Nephron progenitor cell (in vitro differentiated cells): ENCODE data around the gene TRPV5.

ENCODE experiments used
- DNase-seq: peaks from one replicate; pipeline ENCODE4 v3.0.0; 2021
- H3K27ac Mint-ChIP-seq: 2 replicates; pipeline ENCODE4 v1.8.0; 2021; ENCODE audit warnings: mild to moderate bottlenecking, moderate library complexity, mixed read lengths
- H3K27me3 Mint-ChIP-seq: 2 replicates; pipeline ENCODE4 v1.8.0; 2021; ENCODE audit warnings: mild to moderate bottlenecking, low read depth, mixed read lengths; ENCODE audit not compliant: poor library complexity
- H3K36me3 Mint-ChIP-seq: 2 replicates; pipeline ENCODE4 v1.8.0; 2021; ENCODE audit warnings: low read depth, mixed read lengths
- H3K4me1 Mint-ChIP-seq: 2 replicates; pipeline ENCODE4 v1.8.0; 2021; ENCODE audit warnings: mixed read lengths
- H3K4me3 Mint-ChIP-seq: 2 replicates; pipeline ENCODE4 v1.8.0; 2021; ENCODE audit warnings: mild to moderate bottlenecking, moderate library complexity, mixed read lengths
- H3K9me3 Mint-ChIP-seq: 2 replicates; pipeline ENCODE4 v1.8.0; 2021; ENCODE audit warnings: mild to moderate bottlenecking, moderate library complexity, mixed read lengths
- TF ChIP-seq, protein P1 (sequence below): fragments of 200-600 bp; sonication (generic); IDR thresholded peaks from 2 replicates; pipeline ENCODE4 v1.5.0; 2021; ENCODE audit warnings: antibody characterized with exemption

The TRPV5 gene

GRCh38 chr7:142905759-142906158, 27.8 kb downstream of the TRPV5 start:
- peaks cover 9% of the 10 kb centered on the region for H3K36me3 Mint-ChIP-seq
- H3K4me1 Mint-ChIP-seq: no peaks in the 10 kb centered on the region
- H3K27me3 Mint-ChIP-seq: peaks cover 21% of the 10 kb centered on the region
- H3K4me3 Mint-ChIP-seq: no peak overlapping the region
- DNase-seq: no peak
- TF ChIP-seq, protein P1, sequence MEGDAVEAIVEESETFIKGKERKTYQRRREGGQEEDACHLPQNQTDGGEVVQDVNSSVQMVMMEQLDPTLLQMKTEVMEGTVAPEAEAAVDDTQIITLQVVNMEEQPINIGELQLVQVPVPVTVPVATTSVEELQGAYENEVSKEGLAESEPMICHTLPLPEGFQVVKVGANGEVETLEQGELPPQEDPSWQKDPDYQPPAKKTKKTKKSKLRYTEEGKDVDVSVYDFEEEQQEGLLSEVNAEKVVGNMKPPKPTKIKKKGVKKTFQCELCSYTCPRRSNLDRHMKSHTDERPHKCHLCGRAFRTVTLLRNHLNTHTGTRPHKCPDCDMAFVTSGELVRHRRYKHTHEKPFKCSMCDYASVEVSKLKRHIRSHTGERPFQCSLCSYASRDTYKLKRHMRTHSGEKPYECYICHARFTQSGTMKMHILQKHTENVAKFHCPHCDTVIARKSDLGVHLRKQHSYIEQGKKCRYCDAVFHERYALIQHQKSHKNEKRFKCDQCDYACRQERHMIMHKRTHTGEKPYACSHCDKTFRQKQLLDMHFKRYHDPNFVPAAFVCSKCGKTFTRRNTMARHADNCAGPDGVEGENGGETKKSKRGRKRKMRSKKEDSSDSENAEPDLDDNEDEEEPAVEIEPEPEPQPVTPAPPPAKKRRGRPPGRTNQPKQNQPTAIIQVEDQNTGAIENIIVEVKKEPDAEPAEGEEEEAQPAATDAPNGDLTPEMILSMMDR: no peak
- H3K9me3 Mint-ChIP-seq: peaks cover 32% of the 10 kb centered on the region
- no peak overlapping the region for H3K27ac Mint-ChIP-seq

DNA sequence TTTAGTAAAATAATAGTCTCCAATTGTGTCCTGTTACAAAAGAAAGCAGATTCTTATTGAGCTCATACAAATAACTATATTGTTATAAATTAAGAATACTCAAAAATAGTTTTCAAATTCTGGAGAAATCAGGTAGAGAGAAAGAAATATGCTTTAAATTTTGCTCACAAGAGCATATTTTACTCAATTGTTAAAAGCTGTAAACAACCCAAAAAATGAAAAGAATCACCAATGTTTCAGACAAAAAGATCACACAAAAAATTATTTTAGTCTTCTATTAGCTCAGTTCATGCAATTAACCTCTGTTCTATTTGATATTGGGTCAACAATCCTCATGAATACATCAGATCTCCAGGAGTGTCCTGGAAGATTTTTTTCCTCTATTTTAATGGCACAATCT, 29.4 kb downstream of the TRPV5 start:
- Mint-ChIP-seq H3K27ac (no peak overlapping the region), H3K27me3 (peaks cover 25% of the 10 kb centered on the region), H3K36me3 (peaks cover 9% of the 10 kb centered on the region), H3K9me3 (peaks cover 32% of the 10 kb centered on the region), H3K4me1 (no peaks in the 10 kb centered on the region), H3K4me3 (no peak overlapping the region)
- TF ChIP-seq, protein P1: no peak
- no peak for DNase-seq

DNA sequence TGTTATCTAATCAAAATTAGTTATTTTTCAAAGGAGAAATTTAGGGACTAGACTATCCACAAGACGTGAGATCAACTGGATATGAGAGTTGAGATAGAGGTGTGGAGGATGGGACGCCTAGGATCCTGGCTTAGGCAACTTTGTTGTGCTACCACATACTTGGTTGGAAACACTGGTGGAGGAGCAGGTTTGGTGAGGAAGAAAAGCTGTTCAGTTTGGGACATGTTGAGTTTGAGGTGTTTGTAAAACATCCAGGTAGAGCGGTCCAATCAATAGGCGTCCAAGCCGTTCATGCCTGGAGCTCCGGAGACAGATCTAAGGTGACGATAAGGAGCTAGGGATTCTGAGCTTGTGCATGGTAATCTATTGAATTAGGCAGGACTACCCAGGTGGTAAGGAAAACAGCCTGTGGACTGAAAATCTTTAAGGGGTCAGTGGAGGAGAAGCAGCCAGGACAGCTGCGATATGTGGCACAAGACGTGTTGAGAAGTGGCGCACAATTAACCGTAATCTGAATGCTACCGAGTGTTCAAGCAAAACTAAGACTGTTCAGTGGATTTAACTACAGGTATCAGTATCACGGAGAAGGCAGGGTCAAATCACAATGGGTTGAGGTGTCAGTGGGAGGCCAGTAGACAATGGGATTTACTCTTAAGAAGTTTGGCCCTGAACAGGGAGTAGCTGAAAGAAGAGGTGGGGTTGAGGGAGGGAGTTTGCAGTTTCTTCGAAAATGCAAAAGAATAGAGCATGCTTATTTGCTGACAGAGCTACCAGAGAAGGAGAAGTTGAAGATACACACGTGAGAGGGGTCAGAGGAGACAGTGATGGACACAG, 31.9 kb downstream of the TRPV5 start:
- no peak for DNase-seq
- Mint-ChIP-seq H3K4me1 (no peaks in the 10 kb centered on the region), H3K4me3 (no peak overlapping the region), H3K9me3 (peaks cover 32% of the 10 kb centered on the region), H3K27me3 (peaks cover 41% of the 10 kb centered on the region), H3K36me3 (peaks cover 9% of the 10 kb centered on the region), H3K27ac (peak overlapping the region; percentile 46)
- TF ChIP-seq, protein P1: no peak

GRCh38 chr7:142899661-142900060, 33.9 kb downstream of the TRPV5 start:
- TF ChIP-seq, protein P1: no peak
- Mint-ChIP-seq H3K36me3 (peaks cover 5% of the 10 kb centered on the region), H3K4me1 (no peaks in the 10 kb centered on the region), H3K9me3 (peaks cover 25% of the 10 kb centered on the region), H3K27me3 (peaks cover 53% of the 10 kb centered on the region), H3K27ac (no peak overlapping the region), H3K4me3 (no peak overlapping the region)
- no peak for DNase-seq

GRCh38 chr7:142898377-142899170, 35.0 kb downstream of the TRPV5 start:
- TF ChIP-seq, protein P1: no peak
- H3K36me3 Mint-ChIP-seq: peaks cover 5% of the 10 kb centered on the region
- H3K4me1 Mint-ChIP-seq: no peaks in the 10 kb centered on the region
- no peak for DNase-seq
- no peak overlapping the region for H3K27ac Mint-ChIP-seq
- peaks cover 17% of the 10 kb centered on the region for H3K9me3 Mint-ChIP-seq
- H3K4me3 Mint-ChIP-seq: no peak overlapping the region
- H3K27me3 Mint-ChIP-seq: peaks cover 54% of the 10 kb centered on the region
